Measurements from ENCODE around the gene ESYT1.

DNA sequence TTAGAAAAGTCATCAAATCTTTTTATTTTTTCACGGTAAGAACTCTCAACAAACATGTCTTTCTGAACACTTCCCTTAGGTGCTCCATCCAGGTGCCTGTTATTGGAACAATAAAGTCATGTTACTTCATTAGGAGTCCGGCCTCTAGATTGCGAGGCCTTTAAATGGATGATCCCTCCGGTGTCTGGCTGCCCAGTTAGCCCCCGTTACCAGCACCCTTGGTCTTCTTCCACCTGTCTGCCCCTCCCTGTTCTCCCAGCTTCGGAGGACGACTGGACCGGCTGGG is 24.3 kb upstream of the ESYT1 start:
- TF ChIP-seq, protein P1, sequence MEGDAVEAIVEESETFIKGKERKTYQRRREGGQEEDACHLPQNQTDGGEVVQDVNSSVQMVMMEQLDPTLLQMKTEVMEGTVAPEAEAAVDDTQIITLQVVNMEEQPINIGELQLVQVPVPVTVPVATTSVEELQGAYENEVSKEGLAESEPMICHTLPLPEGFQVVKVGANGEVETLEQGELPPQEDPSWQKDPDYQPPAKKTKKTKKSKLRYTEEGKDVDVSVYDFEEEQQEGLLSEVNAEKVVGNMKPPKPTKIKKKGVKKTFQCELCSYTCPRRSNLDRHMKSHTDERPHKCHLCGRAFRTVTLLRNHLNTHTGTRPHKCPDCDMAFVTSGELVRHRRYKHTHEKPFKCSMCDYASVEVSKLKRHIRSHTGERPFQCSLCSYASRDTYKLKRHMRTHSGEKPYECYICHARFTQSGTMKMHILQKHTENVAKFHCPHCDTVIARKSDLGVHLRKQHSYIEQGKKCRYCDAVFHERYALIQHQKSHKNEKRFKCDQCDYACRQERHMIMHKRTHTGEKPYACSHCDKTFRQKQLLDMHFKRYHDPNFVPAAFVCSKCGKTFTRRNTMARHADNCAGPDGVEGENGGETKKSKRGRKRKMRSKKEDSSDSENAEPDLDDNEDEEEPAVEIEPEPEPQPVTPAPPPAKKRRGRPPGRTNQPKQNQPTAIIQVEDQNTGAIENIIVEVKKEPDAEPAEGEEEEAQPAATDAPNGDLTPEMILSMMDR (conservative IDR thresholded peaks at IDR 0.05; ENCODE audit: low read length): no peak
- no peak for TF ChIP-seq EZH2phosphoT487 (IDR thresholded peaks at IDR 0.05; ENCODE audit: borderline replicate concordance)
